ENCODE measurements around the gene ANGPTL2. TPM values are rescaled to one million over a fixed set of nuclear protein-coding genes. Genes with fewer than 3 reads are reported as not detected.

Gene ANGPTL2
- total RNA-seq, 2 experiments from 2014 or later, result not detected

DNA sequence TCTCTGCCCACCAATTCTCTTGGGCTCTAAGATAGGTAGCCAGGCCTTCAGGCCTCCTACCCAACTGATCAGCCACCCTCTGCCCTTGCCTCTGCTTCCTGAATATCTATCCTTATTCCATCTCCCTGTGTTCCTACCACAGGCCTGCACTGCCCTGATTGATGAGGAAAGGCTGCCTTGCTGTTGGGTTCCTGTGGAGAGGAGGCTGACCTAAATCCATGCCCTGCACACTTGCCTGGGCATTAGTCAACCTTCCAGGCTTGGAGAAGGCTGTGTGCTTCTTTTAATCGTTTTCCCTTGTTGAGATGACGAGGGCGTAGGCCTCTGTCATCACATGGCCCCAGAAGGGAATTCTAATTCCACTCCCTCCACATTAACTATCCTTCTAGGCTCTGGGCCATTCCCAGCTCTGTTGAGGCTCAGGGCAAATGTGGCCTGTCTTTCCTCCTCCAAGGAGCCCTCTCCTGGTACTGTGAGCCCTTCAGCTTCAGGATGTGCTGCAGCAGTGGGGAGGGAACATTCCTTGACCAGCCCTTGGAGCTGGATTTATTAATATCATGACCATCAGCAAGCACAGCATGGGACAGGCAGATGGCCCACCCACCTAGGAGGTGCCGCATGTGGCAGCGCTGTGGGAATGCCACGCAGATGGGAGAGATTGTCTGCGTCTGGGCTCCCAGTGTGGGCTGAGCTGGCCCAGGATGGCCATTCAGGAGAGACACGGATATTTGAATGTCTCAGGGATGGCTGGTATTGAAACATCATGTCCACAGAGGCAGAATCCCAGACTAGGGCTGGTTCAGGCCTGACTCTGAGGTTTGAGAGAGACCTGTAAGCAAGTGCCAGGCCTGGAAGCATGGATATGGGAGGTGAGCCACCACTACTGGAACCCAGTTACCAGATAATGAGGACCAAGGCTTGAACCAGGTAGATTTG, 40.9 kb downstream of the ANGPTL2 start:
- CTCF ChIA-PET (ENCODE audit: unreplicated experiment), result no interaction called here
- TF ChIP-seq EZH2phosphoT487 (IDR thresholded peaks at IDR 0.05; ENCODE audit: borderline replicate concordance, low read depth, low read length), result no peak
- TF ChIP-seq, protein P1, sequence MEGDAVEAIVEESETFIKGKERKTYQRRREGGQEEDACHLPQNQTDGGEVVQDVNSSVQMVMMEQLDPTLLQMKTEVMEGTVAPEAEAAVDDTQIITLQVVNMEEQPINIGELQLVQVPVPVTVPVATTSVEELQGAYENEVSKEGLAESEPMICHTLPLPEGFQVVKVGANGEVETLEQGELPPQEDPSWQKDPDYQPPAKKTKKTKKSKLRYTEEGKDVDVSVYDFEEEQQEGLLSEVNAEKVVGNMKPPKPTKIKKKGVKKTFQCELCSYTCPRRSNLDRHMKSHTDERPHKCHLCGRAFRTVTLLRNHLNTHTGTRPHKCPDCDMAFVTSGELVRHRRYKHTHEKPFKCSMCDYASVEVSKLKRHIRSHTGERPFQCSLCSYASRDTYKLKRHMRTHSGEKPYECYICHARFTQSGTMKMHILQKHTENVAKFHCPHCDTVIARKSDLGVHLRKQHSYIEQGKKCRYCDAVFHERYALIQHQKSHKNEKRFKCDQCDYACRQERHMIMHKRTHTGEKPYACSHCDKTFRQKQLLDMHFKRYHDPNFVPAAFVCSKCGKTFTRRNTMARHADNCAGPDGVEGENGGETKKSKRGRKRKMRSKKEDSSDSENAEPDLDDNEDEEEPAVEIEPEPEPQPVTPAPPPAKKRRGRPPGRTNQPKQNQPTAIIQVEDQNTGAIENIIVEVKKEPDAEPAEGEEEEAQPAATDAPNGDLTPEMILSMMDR (conservative IDR thresholded peaks at IDR 0.05; ENCODE audit: low read length), result no peak
- BruUV-seq (replicated peaks), result no TSS peak
- Histone ChIP-seq H3K9me2 (ENCODE audit: insufficient read depth, low read length) (no peaks in the 10 kb centered on the region), H3K4me3 (ENCODE audit: low read depth, low read length, poor library complexity, severe bottlenecking) (no peak overlapping the region), H3K36me3 (ENCODE audit: insufficient read depth, low read length) (no peaks in the 10 kb centered on the region), H3K79me2 (ENCODE audit: insufficient read depth, low read depth, low read length) (no peaks in the 10 kb centered on the region), H3K4me2 (ENCODE audit: low read length) (no peak overlapping the region), H2AFZ (ENCODE audit: low read length) (no peak overlapping the region), H3K27ac (ENCODE audit: low read depth, low read length, poor library complexity, severe bottlenecking) (no peak overlapping the region), H3K4me1 (ENCODE audit: insufficient read depth, low read length, poor library complexity, severe bottlenecking) (no peaks in the 10 kb centered on the region), H4K20me1 (ENCODE audit: insufficient read depth, low read length) (no peaks in the 10 kb centered on the region), H3K9me3 (ENCODE audit: low read length) (no peaks in the 10 kb centered on the region)
- intact Hi-C loops (cut with micrococcal nuclease; ENCODE audit: unreplicated experiment), result no loop called here
- no peak for DNase-seq (ENCODE audit: low spot score)
- POLR2A ChIA-PET, result no interaction called here

- Histone ChIP-seq H3K9me2 (ENCODE audit: insufficient read depth, low read length) (no peaks in the 10 kb centered on the region), H3K27ac (ENCODE audit: low read depth, low read length, poor library complexity, severe bottlenecking) (no peak overlapping the region), H3K4me2 (ENCODE audit: low read length) (no peak overlapping the region), H3K4me3 (ENCODE audit: low read depth, low read length, poor library complexity, severe bottlenecking) (no peak overlapping the region), H4K20me1 (ENCODE audit: insufficient read depth, low read length) (no peaks in the 10 kb centered on the region), H3K36me3 (ENCODE audit: insufficient read depth, low read length) (no peaks in the 10 kb centered on the region), H2AFZ (ENCODE audit: low read length) (no peak overlapping the region), H3K9me3 (ENCODE audit: low read length) (no peaks in the 10 kb centered on the region), H3K79me2 (ENCODE audit: insufficient read depth, low read depth, low read length) (no peaks in the 10 kb centered on the region), H3K4me1 (ENCODE audit: insufficient read depth, low read length, poor library complexity, severe bottlenecking) (no peaks in the 10 kb centered on the region)
- no peak for DNase-seq (ENCODE audit: low spot score)
- no peak for TF ChIP-seq EZH2phosphoT487 (IDR thresholded peaks at IDR 0.05; ENCODE audit: borderline replicate concordance, low read depth, low read length)
- TF ChIP-seq, protein P1 (conservative IDR thresholded peaks at IDR 0.05; ENCODE audit: low read length), result no peak
- no TSS peak for BruUV-seq (replicated peaks)
- ChIA-PET POLR2A (no interaction called here), CTCF (ENCODE audit: unreplicated experiment) (no interaction called here)
- intact Hi-C loops (cut with micrococcal nuclease; ENCODE audit: unreplicated experiment), result no loop called here
Observed at GRCh38 chr9:127079446-127080140, 42.8 kb downstream of the ANGPTL2 start.

DNA sequence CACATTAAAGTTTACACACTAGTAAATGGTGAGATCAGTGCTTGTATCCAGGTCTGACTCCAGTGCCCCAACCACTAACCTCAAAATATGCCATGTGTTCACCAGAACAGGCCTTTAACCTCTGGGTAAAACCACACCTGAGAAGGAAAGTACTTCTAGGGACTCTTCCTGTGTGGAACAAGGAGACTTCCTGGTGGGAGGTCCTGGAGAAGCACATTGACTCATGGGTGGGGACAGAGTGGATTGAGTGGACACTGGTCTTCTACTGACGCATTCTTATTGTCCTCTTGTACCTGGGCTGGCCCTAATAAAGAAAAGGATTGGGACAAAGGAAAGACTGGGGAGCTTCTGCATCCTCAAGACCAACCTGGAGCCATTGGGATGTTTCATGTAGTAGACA, 43.4 kb downstream of the ANGPTL2 start:
- Histone ChIP-seq H3K27ac (ENCODE audit: low read depth, low read length, poor library complexity, severe bottlenecking) (no peak overlapping the region), H4K20me1 (ENCODE audit: insufficient read depth, low read length) (no peaks in the 10 kb centered on the region), H3K4me1 (ENCODE audit: insufficient read depth, low read length, poor library complexity, severe bottlenecking) (no peaks in the 10 kb centered on the region), H2AFZ (ENCODE audit: low read length) (no peak overlapping the region), H3K9me2 (ENCODE audit: insufficient read depth, low read length) (no peaks in the 10 kb centered on the region), H3K9me3 (ENCODE audit: low read length) (no peaks in the 10 kb centered on the region), H3K4me2 (ENCODE audit: low read length) (no peak overlapping the region), H3K36me3 (ENCODE audit: insufficient read depth, low read length) (no peaks in the 10 kb centered on the region), H3K4me3 (ENCODE audit: low read depth, low read length, poor library complexity, severe bottlenecking) (no peak overlapping the region), H3K79me2 (ENCODE audit: insufficient read depth, low read depth, low read length) (no peaks in the 10 kb centered on the region)
- DNase-seq (ENCODE audit: low spot score), result no peak
- intact Hi-C loops (cut with micrococcal nuclease; ENCODE audit: unreplicated experiment), result no loop called here
- TF ChIP-seq, protein P1 (conservative IDR thresholded peaks at IDR 0.05; ENCODE audit: low read length), result no peak
- TF ChIP-seq EZH2phosphoT487 (IDR thresholded peaks at IDR 0.05; ENCODE audit: borderline replicate concordance, low read depth, low read length), result no peak
- no TSS peak for BruUV-seq (replicated peaks)
- ChIA-PET CTCF (ENCODE audit: unreplicated experiment) (no interaction called here), POLR2A (no interaction called here)
